ENCODE data around the gene OR5L2.
"Not testable (repeated sequence)": the region's sequence is repeated elsewhere in the genome, so short reads cannot be mapped to it uniquely, and the experiment has no call there.

Gene OR5L2

GRCh38 chr11:55826919-55827318 lies at the start of gene OR5L2:
OR5L2 (plus strand) TSS chr11:55827219; CDS start chr11:55827219, 0 bp downstream.
- DNase-seq: no peak

GRCh38 chr11:55791606-55792005 lies 35.4 kb upstream of the OR5L2 start:
- DNase-seq: no peak

GRCh38 chr11:55793321-55793720 lies 33.7 kb upstream of the OR5L2 start:
- no peak for DNase-seq

- no peak for DNase-seq
Observed at GRCh38 chr11:55795256-55795655, 31.8 kb upstream of the OR5L2 start, which contains the start of gene OR5D14. OR5D14 (plus strand) TSS chr11:55795556; CDS start chr11:55795556, 0 bp downstream.

- no peak for DNase-seq
Observed at GRCh38 chr11:55806248-55806647, 20.8 kb upstream of the OR5L2 start.

- DNase-seq: no peak
Observed at GRCh38 chr11:55811067-55811466, 16.0 kb upstream of the OR5L2 start, which contains the start of gene OR5L1. OR5L1 (plus strand) TSS chr11:55811367; CDS start chr11:55811467, 100 bp downstream.

GRCh38 chr11:55819330-55819729 lies 7.7 kb upstream of the OR5L2 start, which contains the start of gene OR5D18:
OR5D18 (plus strand) TSS chr11:55819630; CDS start chr11:55819630, 0 bp downstream.
- DNase-seq: no peak

GRCh38 chr11:55838452-55838851 lies 11.4 kb downstream of the OR5L2 start, which contains the start of gene OR5D16:
OR5D16 (plus strand) TSS chr11:55838752; CDS start chr11:55838752, 0 bp downstream.
- no peak for DNase-seq

- no peak for DNase-seq
Observed at GRCh38 chr11:55847453-55847852, 20.4 kb downstream of the OR5L2 start.

- no peak for DNase-seq
Observed at GRCh38 chr11:55849037-55849436, 22.0 kb downstream of the OR5L2 start.

- no peak for DNase-seq
Observed at GRCh38 chr11:55852141-55852540, 25.1 kb downstream of the OR5L2 start.

GRCh38 chr11:55854704-55855103 lies 27.7 kb downstream of the OR5L2 start:
- DNase-seq: no peak

- DNase-seq: not testable (repeated sequence)
Observed at GRCh38 chr11:55867354-55867753, 40.3 kb downstream of the OR5L2 start.

- DNase-seq: not testable (repeated sequence)
Observed at GRCh38 chr11:55872731-55873130, 45.7 kb downstream of the OR5L2 start.

GRCh38 chr11:55873146-55873545 lies 46.1 kb downstream of the OR5L2 start:
- DNase-seq: not testable (repeated sequence)
